GM18505 (cell line): ENCODE measurements around the gene EGFL8.
A peak's percentile ranks its signal among the peaks of the same experiment; 100 is the strongest.
"Not testable (repeated sequence)": the region's sequence is repeated elsewhere in the genome, so short reads cannot be mapped to it uniquely, and the experiment has no call there.

Source experiments
- ATAC-seq: cut with Tn5 transposase; IDR thresholded peaks from one replicate; pipeline ENCODE4 v1.9.1; 2021; ENCODE audit not compliant: unreplicated experiment
- POLR2A ChIP-seq: IDR thresholded peaks from 4 replicates; pipeline ENCODE4 v1.6.1; 2011; ENCODE audit warnings: borderline replicate concordance; ENCODE audit not compliant: insufficient read depth, insufficient read length; ENCODE audit errors: extremely low read depth

The EGFL8 gene

DNA sequence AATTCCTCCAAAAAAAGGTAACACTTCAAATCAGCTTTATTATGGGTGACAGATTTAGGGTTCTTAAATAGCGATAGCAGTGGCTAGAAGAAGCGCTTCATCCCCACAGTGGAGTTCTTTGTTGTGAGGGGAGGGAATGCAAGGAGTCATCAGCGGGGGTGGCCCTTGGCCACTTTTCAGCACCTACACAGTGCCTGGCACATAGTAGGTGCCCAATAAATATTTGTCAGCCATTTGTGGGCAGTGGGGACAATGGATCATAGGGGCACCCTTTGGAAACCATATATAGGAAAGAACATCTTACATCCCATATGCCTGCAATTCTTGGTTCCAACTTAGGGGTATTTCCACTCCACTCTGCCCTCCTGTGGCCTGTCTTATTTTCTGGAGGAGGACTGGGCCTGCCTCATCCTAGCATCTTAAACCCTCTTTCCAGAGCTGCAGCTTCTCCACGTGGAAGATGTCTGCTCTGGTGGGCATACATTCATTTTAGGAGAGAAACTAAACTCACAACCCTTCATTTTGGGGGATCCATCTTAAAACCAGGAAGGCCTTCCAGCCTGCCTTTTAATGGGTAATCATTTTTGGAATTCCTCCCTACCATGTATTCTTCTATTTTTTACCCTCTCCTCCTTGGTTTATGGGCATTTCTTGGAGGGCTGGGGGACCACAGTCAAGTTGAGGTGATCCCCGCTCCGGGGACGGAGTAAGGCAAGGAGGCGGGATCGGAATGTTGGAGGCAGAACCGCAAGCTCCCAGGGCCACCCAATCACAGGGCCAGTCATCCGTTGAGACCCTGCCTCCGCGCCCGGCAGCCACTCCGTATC lies 30.6 kb downstream of the EGFL8 start:
- peak; percentile 68 for TF ChIP-seq POLR2A
- ATAC-seq = no peak

DNA sequence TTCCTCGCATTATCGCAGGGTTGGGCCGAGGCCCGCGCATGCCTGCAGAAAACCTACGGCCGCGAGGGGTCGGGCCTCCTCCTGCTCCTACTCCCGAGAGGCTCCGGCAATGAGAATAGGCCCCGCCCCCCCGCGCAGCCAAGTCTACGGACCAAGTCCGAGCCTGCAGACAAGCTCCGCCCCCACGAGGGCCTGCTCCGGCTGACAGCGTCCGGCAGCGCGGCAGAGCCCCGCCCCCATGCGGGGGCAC lies 31.2 kb downstream of the EGFL8 start:
- no peak for TF ChIP-seq POLR2A
- ATAC-seq = peak; percentile 65

- peak; percentile 88 for TF ChIP-seq POLR2A
- peak; percentile 79 for ATAC-seq
These were observed 31.7 kb downstream of the EGFL8 start for GRCh38 chr6:32195902-32196681.

GRCh38 chr6:32196682-32197616 lies 32.6 kb downstream of the EGFL8 start:
- no peak for ATAC-seq
- TF ChIP-seq POLR2A = no peak

DNA sequence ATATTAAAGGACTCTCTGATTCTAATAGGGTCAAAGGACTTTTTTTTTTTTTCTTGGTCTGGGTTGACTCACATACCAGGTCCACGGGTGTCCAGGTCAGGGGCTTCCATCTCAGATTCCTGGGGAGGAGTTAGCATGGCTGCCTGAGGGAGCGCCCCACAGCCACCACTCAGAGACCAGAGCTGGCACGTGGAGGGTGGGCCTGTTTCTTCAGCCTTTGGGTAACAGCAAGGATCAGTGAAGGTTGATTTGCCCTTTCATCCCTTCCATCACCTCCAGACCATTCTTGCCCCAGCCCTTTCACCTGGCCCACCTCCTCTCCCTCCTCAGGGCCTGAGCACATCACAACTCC lies 33.9 kb downstream of the EGFL8 start:
- TF ChIP-seq POLR2A = no peak
- no peak for ATAC-seq

DNA sequence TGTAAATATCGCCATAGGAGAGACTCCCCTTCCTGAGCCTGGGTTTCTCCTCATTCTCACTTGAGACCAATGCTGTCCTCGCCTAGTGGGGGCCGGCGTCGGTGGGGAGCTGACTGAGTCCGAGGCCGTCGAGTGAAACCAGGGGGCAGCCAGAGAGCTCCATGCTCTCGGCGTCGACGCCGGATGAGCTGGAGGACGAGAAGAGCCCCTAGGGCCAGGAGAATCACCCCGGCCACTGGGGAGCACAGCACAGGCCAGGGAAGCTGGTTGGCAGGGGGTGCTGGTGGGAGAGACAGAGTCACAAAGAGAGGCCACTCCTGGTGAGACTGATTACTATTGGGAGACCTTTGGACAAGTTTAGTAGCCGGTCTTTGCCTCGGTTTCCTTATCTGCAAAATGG lies 34.5 kb downstream of the EGFL8 start:
- no peak for TF ChIP-seq POLR2A
- no peak for ATAC-seq

- TF ChIP-seq POLR2A = no peak
- no peak for ATAC-seq
These were observed 36.5 kb downstream of the EGFL8 start for GRCh38 chr6:32200711-32201475.

GRCh38 chr6:32202186-32202585 lies 37.8 kb downstream of the EGFL8 start:
- ATAC-seq = no peak
- no peak for TF ChIP-seq POLR2A

GRCh38 chr6:32203426-32204267 lies 39.3 kb downstream of the EGFL8 start:
- TF ChIP-seq POLR2A = no peak
- no peak for ATAC-seq

DNA sequence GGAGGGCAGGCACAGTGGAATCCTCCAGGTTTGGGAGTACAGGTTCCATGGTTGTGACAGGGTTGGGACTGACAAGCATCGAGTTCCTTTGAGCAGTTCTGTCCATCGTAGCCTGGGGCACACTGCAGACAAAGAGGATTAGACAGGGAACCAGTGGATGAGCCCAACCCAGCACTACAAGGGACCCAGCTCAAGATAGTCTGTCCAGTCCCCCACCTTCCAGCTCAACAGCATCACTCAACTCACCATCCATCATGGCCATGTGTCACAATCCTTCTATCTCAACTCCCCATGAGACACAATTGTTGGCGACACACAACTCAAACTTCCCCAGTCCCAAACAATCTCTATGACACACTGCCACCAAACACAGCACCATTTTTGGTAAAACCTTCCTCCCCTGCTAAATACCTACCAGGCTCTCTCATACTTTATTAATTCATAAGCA lies 39.9 kb downstream of the EGFL8 start:
- TF ChIP-seq POLR2A = no peak
- no peak for ATAC-seq

GRCh38 chr6:32208996-32209395 lies 44.6 kb downstream of the EGFL8 start:
- no peak for ATAC-seq
- no peak for TF ChIP-seq POLR2A

GRCh38 chr6:32210191-32210601 lies 45.8 kb downstream of the EGFL8 start:
- no peak for TF ChIP-seq POLR2A
- ATAC-seq = no peak

DNA sequence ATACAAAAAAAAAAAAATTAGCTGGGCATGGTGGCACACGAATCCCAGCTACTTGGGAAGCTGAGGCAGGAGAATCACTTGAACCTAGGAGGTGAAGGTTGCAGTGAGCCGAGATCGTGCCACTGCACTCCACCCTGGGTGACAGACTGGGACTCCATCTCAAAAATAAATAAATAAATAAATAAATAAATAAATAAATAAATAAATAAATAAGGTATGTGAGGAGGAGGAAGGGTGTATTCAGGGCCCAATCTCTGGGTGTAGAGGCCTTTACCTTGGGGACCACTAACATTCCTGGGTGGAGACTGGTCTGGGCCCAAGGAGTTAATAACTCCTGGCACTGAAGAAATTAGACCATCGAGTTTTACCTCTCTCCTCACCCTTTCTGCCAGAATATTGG lies 47.0 kb downstream of the EGFL8 start:
- ATAC-seq = not testable (repeated sequence)
